K562 (cell line): Measurements from ENCODE around the gene ILK. TPM values are rescaled to one million over a fixed set of nuclear protein-coding genes. Genes with fewer than 3 reads are reported as not detected.

Experiments
- ARHGAP35 ChIP-seq: fragments of 450-650 bp; IDR thresholded peaks from 2 replicates; pipeline ENCODE4 v1.6.1; 2018; ENCODE audit not compliant: partially characterized antibody
- CEBPB ChIP-seq: fragments of 450-650 bp; IDR thresholded peaks from 2 replicates; pipeline ENCODE4 v1.6.1; 2016; ENCODE audit warnings: missing genetic modification characterization, missing compliant biosample characterization
- CEBPZ ChIP-seq: fragments of 150-350 bp; IDR thresholded peaks from 2 replicates; pipeline ENCODE4 v1.6.1; 2014; ENCODE audit warnings: low read depth, mild to moderate bottlenecking, low read length, borderline replicate concordance
- CREB1 ChIP-seq, 2 experiments: sonication (generic) in 1 of 2; formaldehyde crosslinking in 1 of 2; IDR thresholded peaks; 2 replicates each; pipeline versions ENCODE4 v1.6.1 to v1.8.0; 2012 to 2022; ENCODE audit warnings: inconsistent platforms in 1 of 2, mild to moderate bottlenecking in 1 of 2, missing genetic modification reagents in 1 of 2, moderate library complexity in 1 of 2
- CTCFL ChIP-seq: IDR thresholded peaks from 2 replicates; pipeline ENCODE4 v1.6.1; 2011; ENCODE audit warnings: borderline replicate concordance, low read depth, mild to moderate bottlenecking, moderate library complexity, low read length; ENCODE audit not compliant: insufficient read depth, poor library complexity, severe bottlenecking
- CXXC5 ChIP-seq: fragments of 250-450 bp; sonication (Bioruptor Pico); IDR thresholded peaks from 2 replicates; pipeline ENCODE4 v1.8.0; 2022; ENCODE audit warnings: inconsistent platforms, mild to moderate bottlenecking, moderate library complexity
- EHMT2 ChIP-seq: fragments of 450-650 bp; IDR thresholded peaks from 2 replicates; pipeline ENCODE4 v1.6.1; 2018; ENCODE audit warnings: antibody characterized with exemption
- FOS ChIP-seq: IDR thresholded peaks from 3 replicates; pipeline ENCODE4 v1.6.1; 2011; ENCODE audit not compliant: insufficient read length; ENCODE audit errors: extremely low read depth
- HEY1 ChIP-seq: fragments of 250-450 bp; sonication (Bioruptor Pico); IDR thresholded peaks from 2 replicates; pipeline ENCODE4 v1.5.0; 2020; ENCODE audit warnings: mild to moderate bottlenecking, moderate library complexity, borderline replicate concordance
- ILK ChIP-seq: fragments of 450-650 bp; IDR thresholded peaks from 2 replicates; pipeline ENCODE4 v1.6.1; 2016; ENCODE audit warnings: missing genetic modification characterization, low read depth, mild to moderate bottlenecking, missing compliant biosample characterization, moderate library complexity, borderline replicate concordance
- MAZ ChIP-seq, 2 experiments: fragments of 450-650 bp in 1 of 2; sonication (generic) in 1 of 2; formaldehyde crosslinking; IDR thresholded peaks in 1 of 2; conservative IDR thresholded peaks in 1 of 2; 2 replicates each; pipeline versions ENCODE4 v1.4.0 to v1.5.0; 2020; ENCODE audit warnings: mild to moderate bottlenecking in 1 of 2, missing genetic modification reagents in 1 of 2
- MIER1 ChIP-seq: fragments of 450-650 bp; IDR thresholded peaks from 2 replicates; pipeline ENCODE4 v1.6.1; 2016; ENCODE audit warnings: antibody characterized with exemption, mild to moderate bottlenecking, low read depth
- NEUROD1 ChIP-seq: fragments of 150-350 bp; IDR thresholded peaks from 2 replicates; pipeline ENCODE4 v1.6.1; 2014; ENCODE audit warnings: borderline replicate concordance, low read length, low read depth; ENCODE audit not compliant: partially characterized antibody
- POLR2H ChIP-seq: IDR thresholded peaks from 2 replicates; pipeline ENCODE4 v1.6.1; 2016; ENCODE audit warnings: missing genetic modification characterization, low read depth, mild to moderate bottlenecking, control low read depth, missing compliant biosample characterization, moderate library complexity
- SLC30A9 ChIP-seq: fragments of 250-450 bp; sonication (Bioruptor Pico); IDR thresholded peaks from 2 replicates; pipeline ENCODE4 v1.8.0; 2022; ENCODE audit warnings: mild to moderate bottlenecking, moderate library complexity
- SMAD1 ChIP-seq: fragments of 150-350 bp; IDR thresholded peaks from 2 replicates; pipeline ENCODE4 v1.6.1; 2014; ENCODE audit warnings: low read length, low read depth; ENCODE audit not compliant: partially characterized antibody
- TAF15 ChIP-seq: fragments of 200-400 bp; formaldehyde crosslinking; IDR thresholded peaks from 2 replicates; pipeline ENCODE4 v1.6.1; 2017; ENCODE audit warnings: mild to moderate bottlenecking, low read depth, low read length, moderate library complexity
- TEAD1 ChIP-seq, 2 experiments: fragments of 450-650 bp in 1 of 2; sonication (generic) in 1 of 2; formaldehyde crosslinking; IDR thresholded peaks; 2 replicates each; pipeline versions ENCODE4 v1.4.0 to v1.8.0; 2020 to 2022; ENCODE audit warnings: mild to moderate bottlenecking in 2 of 2, missing genetic modification reagents in 1 of 2
- ZBTB12 ChIP-seq: fragments of 250-450 bp; sonication (Bioruptor Pico); IDR thresholded peaks from 2 replicates; pipeline ENCODE4 v1.4.0; 2020
- ZNF449 ChIP-seq: fragments of 250-450 bp; sonication (Bioruptor Pico); IDR thresholded peaks from 2 replicates; pipeline ENCODE4 v1.8.0; 2022; ENCODE audit warnings: moderate library complexity, mild to moderate bottlenecking, inconsistent platforms
- polyA plus RNA-seq, 8 experiments: library from polyadenylated mRNA; depleted of rRNA in 4 of 8; stranded (reverse) in 5 of 8; unstranded in 3 of 8; fragments of >200 nt; fragmentation: Nextera tagmentation in 2 of 8; fragmentation: Illumina TruSeq in 1 of 8; extraction: Ambion mirVana in 2 of 8; extraction: Trizol in 1 of 8; gene quantifications; 2 replicates each; pipeline versions ENCODE4 v1.2.1 to v1.2.3, GENCODE V29; 2011 to 2014; ENCODE audit warnings: inconsistent platforms in 1 of 8, missing spikeins in 1 of 8
- total RNA-seq, 7 experiments: library from RNA; depleted of rRNA in 6 of 7; stranded (reverse); fragments of >200 nt in 6 of 7; fragmentation: Illumina TruSeq in 2 of 7; extraction: Trizol in 2 of 7; gene quantifications; 2 replicates each; pipeline versions ENCODE4 v1.2.1 to v1.2.3, GENCODE V29; 2011 to 2021; ENCODE audit warnings: low replicate concordance in 1 of 7

The ILK gene
- total and polyA plus RNA-seq, 9 of the 15 experiments (the other 6 are each of a cell fraction or from before 2014, with no cell fraction given) = 43.3 to 95.9 (median 58.9) TPM

GRCh38 chr11:6650980-6651379, 47.4 kb downstream of the ILK start (continued):
- TF ChIP-seq FOS (peak; percentile 55), CEBPB (no peak), ZNF449 (CRISPR knock-in tag) (no peak), ILK (no peak), SLC30A9 (CRISPR knock-in tag) (no peak), CTCFL (no peak), POLR2H (tag) (no peak), HEY1 (no peak), EHMT2 (0 out of 2 replicates have a peak, but pooled peaks have one; percentile 51), CEBPZ (no peak), ARHGAP35 (no peak), ZBTB12 (CRISPR knock-in tag) (no peak), CREB1 (IDR thresholded peaks at IDR 0.05) (no peak), CREB1 (CRISPR knock-in tag; IDR thresholded peaks at IDR 0.05) (no peak), SMAD1 (no peak), MAZ (CRISPR knock-in tag; conservative IDR thresholded peaks at IDR 0.05 in 1 of 2, IDR thresholded peaks at IDR 0.05 in 1 of 2) (no peak), TAF15 (no peak), TEAD1 (CRISPR knock-in tag; IDR thresholded peaks at IDR 0.05) (no peak), CXXC5 (no peak), MIER1 (no peak), NEUROD1 (peak; percentile 23)
